ENCODE results near the gene NUF2.
"Not testable (repeated sequence)": the region's sequence is repeated elsewhere in the genome, so short reads cannot be mapped to it uniquely, and the experiment has no call there.

The NUF2 gene

DNA sequence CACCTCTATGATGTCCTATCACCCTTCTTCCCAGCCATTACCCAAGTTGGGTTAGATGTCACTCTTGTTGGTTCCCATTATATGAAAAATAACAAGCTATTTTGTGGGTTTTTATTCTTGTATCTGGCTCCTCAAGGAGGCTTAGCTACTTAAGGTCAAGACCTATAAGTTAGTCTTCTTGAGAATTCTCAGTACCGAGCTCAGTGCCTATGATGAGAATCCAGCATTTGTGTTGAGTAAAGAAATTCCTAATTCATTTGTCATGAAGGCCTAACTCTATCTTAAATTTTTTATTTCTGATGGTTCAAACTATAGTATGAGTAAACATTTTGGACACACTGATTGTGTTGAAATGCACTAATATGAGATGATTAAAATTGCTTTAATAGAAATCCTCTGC lies 15.9 kb downstream of the NUF2 start:
- no peak for DNase-seq

- no peak for DNase-seq
Observed at GRCh38 chr1:163346326-163346870, 24.6 kb downstream of the NUF2 start.

DNA sequence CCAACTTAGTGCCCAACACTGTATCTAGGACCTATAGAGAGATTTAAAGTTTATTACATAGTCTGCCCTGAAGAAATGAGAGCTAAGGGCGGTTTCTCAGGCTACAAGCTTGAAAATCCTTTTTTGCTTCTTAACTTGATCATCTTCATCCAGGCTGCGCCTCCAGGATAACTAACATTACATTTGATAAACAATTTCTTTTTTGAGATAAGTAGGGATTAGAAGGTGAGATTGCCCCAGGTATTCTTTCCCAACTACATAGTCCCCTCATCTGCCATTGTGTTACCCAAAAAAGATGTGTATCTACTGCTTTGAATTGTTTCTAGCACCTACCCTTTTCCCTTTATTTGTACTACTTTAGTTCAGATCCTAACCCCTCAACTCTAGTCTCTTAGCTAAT lies 25.4 kb downstream of the NUF2 start:
- DNase-seq: no peak

- no peak for DNase-seq
Observed at GRCh38 chr1:163351912-163352311, 30.2 kb downstream of the NUF2 start.

GRCh38 chr1:163357378-163357777 lies 35.6 kb downstream of the NUF2 start:
- no peak for DNase-seq

GRCh38 chr1:163358172-163358571 lies 36.4 kb downstream of the NUF2 start:
- DNase-seq: not testable (repeated sequence)

DNA sequence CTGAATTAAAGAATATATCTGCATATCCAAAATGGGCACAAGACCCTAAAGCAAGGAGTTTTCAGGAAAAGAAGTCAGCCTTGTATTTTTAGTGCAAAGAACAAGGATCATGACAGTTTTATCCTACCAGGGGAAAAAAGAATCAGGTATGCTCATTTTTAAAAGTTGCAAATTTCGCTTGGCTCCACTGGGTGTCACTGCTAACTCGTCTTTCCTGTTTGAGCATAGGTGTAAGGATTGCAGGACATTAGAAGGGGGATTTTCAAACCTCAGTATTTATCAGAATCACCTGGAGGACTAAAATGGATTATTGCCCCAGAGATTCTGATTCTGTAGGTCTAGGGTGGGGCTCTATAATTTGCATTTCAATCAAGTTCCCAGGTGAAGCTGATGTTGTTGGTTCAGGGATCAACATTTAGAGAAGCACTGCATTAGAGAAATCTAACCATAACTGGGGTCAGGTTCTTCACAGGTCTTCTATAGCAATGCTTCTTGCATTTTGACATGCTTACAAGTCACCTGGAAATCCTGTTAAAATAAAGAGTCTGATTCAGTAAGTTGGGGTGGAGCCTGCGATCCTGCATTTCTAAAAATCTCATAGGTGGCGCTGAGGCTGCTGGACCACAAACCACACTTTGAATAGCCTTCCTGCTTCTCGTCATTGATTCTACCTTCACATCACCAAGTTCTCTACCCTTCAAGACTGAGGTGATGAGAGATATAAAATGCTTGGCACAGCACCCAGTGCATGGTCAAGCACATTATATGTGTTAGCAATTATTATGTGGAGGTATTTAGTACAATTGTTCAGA lies 39.6 kb downstream of the NUF2 start:
- peak; percentile 39 for DNase-seq

- DNase-seq: no peak
Observed at GRCh38 chr1:163365186-163365585, 43.4 kb downstream of the NUF2 start.

DNA sequence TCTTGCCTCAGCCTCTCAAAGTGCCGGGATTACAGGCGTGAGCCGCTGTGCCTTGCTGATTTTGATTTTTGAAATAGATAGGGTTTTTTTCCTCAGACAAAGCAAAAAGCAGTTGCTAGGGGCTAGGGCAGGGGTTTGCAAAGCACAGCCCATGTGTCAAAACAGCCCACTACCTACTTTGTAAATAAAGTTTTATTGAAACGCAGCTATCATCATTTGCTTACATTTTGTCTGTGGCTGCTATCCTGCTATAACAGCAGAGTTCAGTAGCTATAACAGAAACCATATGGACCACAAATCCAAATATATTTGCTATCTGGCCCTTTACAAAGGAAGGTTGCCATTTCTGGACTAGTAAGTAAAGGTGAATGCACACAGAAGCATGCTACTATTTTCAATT lies 44.8 kb downstream of the NUF2 start:
- DNase-seq: no peak

- no peak for DNase-seq
Observed at GRCh38 chr1:163367721-163368120, 46.0 kb downstream of the NUF2 start.

DNA sequence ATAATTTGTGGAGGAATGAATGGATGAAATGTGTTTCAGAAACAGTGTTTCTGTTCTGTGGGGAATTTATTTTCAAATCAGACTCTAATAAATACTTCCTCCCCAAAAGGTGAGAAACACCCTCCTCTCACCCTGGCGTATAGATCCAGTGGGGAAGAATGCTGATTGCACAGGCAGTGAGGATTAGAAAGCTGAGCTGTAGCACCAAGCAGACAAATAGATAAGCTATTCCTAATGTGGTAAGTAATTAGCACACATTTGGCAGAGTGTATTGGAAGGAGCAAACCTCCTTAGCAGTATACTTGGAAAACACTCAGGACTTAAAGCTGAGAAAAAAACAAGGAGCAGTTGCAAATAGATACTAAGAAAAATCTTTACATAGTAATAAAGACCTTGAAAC lies 50.8 kb downstream of the NUF2 start:
- no peak for DNase-seq

- DNase-seq: no peak
Observed at GRCh38 chr1:163378554-163378953, 56.8 kb downstream of the NUF2 start.

- no peak for DNase-seq
Observed at GRCh38 chr1:163379801-163380200, 58.0 kb downstream of the NUF2 start.

GRCh38 chr1:163381487-163382184 lies 59.9 kb downstream of the NUF2 start:
- DNase-seq: no peak

DNA sequence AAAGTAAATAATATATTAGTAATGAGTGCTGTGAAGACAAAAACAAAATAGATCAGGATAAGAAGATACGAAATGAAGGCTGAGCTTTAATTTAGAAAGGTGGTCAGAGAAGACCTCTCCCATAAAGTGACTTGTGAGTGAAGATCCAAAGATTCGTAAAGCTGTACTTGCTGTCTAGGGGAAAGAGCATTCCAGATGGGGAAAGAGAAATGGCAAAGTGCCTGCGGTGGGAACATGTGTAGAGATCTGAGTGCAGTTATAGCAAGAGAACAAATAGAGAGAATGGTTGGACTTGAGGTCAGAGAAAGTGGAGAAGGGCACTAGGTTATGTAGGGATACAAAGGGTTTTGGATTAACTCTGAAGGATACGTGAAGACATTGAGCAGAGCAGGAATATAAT lies 60.6 kb downstream of the NUF2 start:
- DNase-seq: no peak

DNA sequence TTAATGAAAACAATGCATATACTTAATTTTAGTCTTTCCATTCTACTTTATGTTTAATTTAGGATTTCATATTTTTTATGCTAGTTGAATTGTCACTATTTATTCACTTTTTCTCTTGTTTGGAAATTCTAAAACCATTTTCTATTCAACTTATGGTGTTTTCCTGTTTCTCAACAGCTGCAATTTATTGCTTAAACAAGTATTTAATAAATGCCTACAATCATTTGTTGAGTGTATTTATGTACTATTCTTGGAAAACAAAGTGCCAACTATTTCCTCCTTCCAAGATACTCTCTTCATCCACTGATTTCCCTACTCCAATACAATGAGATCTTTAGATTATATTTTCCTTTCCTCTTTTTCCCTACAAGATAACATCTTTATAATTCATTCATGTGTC lies 65.4 kb downstream of the NUF2 start:
- DNase-seq: no peak

DNA sequence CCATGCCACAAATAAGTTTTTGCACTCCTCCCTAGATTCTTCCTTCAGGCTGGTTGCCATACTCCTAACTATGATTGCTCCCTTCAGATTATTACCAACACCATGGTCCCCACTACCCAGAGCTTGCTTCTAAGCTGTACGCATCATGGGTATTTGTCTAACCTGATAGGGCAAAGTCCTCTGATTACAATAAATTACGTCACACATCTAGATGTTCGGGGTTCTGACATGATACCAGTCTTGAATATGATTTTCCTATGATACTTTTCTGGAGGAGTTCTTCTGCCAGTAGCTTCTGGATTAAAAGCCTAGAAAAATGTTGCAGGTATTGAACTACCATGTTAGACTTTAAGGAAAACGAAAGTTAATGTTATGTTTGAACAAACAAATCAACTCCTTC lies 67.2 kb downstream of the NUF2 start:
- DNase-seq: no peak

GRCh38 chr1:163395790-163396189 lies 74.0 kb downstream of the NUF2 start:
- no peak for DNase-seq

- DNase-seq: no peak
Observed at GRCh38 chr1:163397451-163398200, 75.9 kb downstream of the NUF2 start.

GRCh38 chr1:163399001-163399400 lies 77.2 kb downstream of the NUF2 start:
- DNase-seq: no peak

DNA sequence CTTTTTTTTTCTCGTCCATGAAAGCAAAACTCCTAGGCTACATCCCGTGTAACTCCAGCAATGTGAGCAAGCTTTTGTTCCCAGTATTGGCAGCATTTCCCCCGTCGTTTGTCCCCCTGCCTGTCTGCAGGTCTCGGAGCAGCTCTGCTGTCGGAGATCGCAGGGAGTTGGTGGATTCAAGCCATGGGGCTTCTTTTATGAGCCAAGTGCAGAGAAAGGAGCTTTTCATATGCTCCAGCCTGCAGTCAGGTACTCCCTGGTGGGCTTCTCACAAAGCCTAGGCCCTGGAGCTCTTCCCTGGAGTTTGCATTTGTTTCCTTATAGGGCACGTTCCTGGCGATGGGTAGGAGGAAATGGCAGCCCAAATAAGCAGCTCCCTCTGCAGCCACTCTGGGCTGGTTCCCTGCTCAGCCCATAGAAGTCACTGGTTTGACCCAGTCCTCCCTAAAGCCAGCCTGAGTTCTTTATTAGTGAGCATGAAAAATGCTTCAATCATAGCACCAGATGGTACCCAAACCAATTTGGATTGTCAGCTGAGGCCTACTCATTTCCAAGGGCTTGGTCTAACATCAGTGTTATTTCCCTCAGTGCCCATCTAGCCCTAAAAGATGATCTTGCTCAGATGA lies 78.3 kb downstream of the NUF2 start:
- DNase-seq: no peak

DNA sequence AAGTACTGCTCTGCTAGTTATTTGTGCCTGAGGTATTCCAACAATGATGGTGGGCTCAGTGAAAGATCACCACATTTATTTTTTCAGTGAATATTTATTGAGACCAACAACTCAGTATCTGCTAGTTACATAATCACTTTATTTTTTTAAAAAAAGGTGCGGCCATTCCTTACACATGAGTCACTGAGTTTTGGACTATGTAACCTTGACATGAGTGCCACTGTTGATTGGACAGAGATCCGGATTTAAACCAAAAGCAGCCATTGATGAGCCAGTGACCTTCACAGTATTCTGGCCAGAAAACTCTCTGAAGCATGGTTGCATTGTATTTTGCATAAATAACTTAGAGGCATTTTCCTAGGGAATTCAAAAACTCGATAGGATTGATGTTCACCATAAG lies 79.5 kb downstream of the NUF2 start:
- no peak for DNase-seq
